ENCODE data around the gene CARD8.

The CARD8 gene

DNA sequence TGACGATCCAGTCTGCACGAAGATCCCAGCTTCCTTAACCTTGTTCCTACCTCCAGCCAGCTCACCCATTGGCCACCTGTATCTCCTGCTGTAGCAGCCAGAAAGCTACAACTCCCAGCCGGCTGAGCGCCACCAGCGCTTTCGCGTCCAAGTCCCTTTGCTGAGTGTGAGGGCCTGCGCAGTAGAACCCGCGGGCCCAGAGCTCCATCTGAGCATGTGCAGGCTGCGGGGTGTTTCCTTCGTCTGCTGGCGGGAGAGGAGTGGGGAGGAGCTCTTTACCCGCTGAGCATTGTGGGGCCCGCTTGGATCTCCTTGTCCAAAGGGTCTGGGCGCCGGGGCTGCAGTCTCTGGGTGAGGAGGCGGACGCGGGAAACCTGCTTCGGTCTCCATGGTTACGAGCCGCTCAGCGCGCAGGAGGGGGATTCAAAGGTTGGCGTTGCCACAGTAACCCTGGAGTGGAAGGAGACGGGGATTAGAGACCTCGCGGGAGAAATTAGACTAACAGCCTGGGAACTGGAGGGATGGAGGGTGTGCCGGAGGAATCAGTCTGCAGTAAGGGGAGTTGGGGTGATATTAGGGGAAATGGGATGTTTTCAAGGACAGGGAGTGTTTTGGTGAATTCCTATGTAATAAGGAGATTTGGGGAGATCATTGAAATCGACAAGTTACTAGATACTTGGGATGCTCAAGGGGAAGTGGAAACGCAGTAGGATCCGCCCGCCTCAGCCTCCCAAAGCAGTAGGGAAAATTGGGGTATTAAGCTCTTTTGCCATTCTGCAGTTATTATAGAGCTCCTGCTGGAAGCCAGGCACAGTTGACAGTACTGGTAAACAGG is 51.7 kb downstream of the CARD8 start:
- peak; percentile 96 for DNase-seq

DNA sequence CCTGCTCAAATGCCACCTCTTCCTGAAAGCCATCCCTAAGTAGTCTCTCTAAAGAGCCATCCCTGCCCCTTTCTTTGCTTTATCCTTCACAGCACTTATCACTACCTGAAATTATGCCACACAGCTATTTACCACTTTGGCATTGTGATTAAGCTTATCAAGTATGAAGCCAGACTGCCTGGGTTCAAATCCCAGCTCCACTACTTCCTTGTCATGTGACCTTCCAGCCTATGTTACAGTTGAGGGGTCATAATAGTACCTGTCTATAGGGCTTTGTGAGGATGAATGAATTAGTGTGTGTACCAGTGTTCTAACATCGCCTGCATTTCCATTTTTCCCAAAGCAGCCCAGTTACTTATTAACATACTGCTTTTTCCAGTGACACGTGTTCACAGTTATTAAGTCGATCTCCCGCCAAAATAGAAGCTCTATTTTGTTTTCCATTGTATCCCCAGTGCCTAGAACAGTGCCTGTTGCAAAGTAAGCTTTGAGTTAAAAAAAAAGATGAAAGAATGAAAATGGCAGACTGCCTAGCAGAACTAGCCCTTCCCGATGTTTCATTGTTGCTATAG is 52.4 kb downstream of the CARD8 start:
- no peak for DNase-seq

GRCh38 chr19:48196933-48197665 is 58.6 kb downstream of the CARD8 start:
- DNase-seq: no peak

GRCh38 chr19:48196321-48196763 is 59.4 kb downstream of the CARD8 start:
- DNase-seq: no peak

- no peak for DNase-seq
Measured at GRCh38 chr19:48194844-48195830, 60.6 kb downstream of the CARD8 start.

GRCh38 chr19:48194041-48194843 is 61.5 kb downstream of the CARD8 start:
- no peak for DNase-seq

DNA sequence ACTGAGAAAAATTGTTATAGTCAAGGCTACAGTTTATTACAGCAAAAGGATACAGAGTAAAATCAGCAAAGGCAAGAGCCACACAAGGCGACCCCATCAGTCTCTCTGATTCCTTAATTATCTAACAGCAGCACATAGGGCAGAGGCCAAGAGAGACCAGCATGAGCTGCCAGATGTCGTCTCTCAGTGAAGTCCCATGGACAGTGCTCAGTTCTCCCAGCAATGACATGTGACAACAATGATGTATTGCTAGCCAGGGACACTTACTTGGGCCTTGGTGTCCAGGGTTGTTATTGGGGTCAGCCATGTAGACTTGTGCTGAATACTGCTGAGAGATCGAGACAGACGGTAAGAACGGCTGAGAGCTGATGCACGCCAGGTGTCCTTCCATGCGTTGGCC is 63.0 kb downstream of the CARD8 start:
- no peak for DNase-seq

- no peak for DNase-seq
Measured at GRCh38 chr19:48190885-48191284, 64.8 kb downstream of the CARD8 start.

DNA sequence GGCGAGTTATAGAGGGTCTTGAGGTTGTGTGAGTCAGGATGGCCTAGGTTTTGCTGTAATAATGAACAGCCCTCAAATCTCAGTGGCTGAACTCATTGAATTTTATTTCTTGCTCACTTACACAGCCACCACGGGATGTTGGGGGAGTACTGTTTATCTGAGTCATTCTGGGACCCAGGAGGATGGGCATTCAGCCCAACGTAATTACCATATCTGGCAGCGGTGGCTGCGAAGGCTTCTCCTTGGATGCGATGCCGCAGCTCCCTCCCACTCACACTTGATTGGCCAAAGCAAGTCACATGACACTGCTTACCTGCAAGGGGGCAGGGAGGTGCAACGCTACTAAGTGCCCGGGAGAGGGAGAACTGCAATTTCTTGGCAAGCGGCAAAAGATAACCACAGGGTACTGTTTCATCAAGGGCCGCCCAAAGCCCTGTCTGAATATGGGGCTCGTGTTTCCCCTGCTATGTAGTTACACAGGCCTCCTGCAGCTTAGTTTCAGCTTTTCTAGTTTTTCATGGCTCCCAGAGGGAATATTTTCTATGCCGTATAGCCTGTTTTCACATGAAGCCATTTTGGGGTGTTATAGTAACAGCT is 65.3 kb downstream of the CARD8 start:
- DNase-seq: no peak

GRCh38 chr19:48186541-48186991 is 69.1 kb downstream of the CARD8 start:
- no peak for DNase-seq

DNA sequence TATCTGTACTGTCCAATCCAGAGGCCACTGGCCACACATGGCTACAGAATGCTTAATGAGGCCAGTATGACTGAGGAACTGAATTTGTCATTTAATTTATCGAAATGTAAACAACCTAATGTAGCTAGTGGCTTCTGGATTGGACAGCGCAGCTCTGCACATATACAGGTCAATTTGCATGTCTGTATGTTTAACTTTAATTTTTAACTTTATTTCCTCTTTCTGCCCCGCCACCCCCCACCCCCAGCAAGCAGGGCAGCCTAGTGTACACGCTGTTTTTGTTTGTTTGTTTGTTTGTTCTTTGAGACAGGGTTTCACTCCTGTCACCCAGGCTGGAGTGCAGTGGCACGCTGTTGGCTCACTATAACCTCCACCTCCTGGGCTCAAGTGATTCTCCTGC is 69.7 kb downstream of the CARD8 start:
- no peak for DNase-seq

- no peak for DNase-seq
Measured at GRCh38 chr19:48183356-48183755, 72.4 kb downstream of the CARD8 start.

DNA sequence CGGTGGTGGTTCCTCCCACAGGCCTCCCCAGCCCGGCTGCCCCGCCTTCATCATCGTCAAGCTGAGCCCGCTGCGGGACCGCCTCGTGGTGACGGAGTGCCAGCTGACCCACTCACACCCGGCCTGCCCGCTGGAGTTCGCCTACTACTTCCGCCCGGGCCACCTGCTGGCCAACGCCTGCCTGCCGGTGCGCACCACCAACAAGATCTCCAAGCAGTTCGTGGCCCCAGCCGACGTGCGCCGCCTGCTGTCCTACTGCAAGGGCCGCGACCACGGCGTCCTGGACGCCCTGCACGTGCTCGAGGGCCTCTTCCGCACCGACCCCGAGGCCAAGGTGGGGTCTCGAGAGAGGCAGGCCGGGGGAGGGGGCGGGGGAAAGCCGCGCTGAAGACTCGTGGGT is 73.3 kb downstream of the CARD8 start:
- no peak for DNase-seq

DNA sequence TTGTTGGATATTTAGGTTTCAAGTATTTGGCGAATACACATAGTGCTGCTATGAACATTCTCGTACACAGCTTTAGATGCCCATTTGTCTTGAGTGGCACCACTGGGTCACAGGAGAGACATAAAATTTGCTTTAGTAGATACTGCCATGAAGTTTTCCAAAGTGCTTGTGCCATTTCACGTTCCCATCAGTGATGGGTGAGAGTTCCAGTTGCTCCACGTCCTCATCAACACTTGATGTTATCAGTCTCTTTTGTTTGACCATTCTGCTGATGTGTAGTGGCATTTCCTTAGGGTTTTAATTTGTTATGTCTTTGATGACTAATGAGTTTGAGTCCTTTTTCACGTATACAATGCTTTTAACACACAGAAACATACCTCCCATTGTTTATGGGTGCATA is 74.2 kb downstream of the CARD8 start:
- no peak for DNase-seq

DNA sequence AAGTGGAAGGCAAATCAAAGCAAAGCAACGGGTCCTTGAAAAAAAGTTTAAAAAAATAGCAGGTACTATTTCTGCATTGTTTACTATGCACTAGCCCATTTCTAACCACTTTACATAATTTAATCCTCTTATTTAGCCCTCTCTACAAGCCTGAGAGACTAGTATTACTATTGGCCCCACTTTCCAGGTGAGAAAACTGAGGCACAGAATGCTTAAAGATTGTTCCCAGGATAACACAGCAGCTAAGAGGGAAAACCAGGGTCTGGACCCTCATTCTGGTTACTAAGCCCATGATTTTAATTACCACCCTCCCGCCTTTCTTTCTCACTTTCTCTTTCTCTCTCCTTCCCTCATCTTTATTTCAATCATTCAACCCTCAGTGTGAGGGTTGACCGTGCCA is 79.5 kb downstream of the CARD8 start:
- no peak for DNase-seq

DNA sequence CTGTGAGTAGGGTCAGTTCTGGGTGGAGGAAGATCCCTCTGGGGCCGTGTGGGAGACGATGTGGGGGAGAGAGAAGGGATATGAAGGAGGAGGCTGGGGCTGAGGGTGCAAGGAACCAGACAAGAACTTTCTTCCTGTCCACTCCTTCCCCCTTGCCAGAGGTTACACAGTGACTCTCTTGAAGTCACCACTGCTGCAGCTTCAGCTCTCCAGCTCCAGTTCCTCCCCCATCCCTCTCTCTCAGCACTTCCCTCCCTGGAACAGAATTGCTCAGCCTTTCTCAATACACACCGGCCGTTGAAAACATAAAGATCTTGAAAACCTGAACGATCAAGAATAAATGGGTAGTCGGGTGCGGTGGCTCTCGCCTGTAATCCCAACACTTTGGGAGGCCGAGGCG is 80.1 kb downstream of the CARD8 start:
- no peak for DNase-seq

DNA sequence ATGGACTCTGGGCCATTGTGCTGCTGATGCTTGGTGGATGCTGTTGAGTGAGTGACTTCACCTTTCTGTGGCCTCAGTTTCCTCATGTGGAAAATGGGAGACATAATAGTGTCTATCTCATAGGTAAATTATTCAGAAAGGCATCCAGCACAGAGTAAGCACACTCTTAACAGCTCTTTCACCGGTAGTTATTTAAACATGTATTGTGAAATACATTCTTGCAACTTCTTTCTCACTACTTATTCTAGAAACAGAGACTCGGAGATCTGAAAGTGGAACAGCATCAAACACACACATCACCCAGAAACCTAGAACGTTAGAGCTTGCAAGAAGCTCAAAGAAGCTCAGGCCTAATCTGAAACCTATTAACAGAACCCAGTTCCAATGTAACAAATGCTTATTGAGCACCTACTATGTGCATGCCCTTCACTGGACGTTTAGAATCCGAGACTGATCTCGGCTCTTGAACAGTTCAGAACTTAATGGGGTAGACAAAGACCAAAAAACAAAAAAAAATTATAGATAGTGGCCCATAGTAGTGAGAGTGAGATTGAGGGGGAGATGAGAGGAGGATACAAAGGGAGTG is 81.2 kb downstream of the CARD8 start:
- DNase-seq: no peak

DNA sequence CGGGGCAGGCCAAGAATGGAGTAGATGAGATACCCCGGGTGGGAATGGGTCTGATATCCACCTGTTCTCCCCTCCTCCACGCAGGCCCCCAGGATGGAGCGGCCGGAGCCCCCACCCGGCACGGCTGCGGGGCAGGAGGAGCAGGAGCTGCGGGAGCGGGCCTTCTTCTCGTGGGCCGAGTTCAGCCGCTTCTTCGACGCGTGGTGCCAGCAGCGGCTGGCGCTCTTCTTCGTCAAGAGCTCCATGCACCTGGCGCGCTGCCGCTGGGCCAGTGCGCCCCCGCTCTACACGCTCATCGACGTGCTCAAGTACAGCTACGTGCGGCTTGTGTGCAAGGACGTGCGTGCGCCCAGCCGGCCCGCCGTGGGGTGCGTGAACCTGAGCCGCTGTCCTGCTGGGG is 84.0 kb downstream of the CARD8 start:
- DNase-seq: no peak

DNA sequence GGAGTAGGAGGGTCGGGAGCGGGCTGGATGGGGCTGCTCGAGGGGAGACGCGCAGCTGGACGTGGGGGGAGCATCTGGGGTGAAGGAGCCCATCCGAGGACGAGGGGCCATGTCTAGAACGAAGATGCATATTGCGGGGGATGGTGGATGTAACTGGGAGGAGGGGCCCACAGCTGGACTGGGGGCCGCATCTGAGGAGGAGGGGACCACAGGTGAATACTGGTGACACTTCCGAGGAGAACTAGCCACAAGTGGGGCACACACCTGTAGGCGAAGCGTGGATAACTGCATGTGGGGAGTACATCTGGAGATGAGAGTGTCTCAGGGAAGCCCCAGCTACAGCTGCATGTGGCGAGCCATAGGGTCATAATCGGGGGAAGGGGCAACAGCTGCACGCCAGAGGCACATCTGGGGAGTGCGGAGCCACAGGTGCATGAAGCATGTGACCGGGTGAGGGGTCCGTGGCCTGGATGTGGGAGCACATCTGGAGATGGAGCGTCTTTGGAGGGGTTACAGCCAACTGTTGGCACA is 84.8 kb downstream of the CARD8 start:
- no peak for DNase-seq

- peak; percentile 96 for DNase-seq
Measured at GRCh38 chr19:48169939-48170803, 85.5 kb downstream of the CARD8 start, which contains the start of the genes LIG1 and ZSWIM9. Gene LIG1 (minus strand): TSS chr19:48170344. CDS start chr19:48165566, 4,778 bp downstream. Gene ZSWIM9 (plus strand): TSS chr19:48170680. CDS start chr19:48171803, 1,123 bp downstream.

Data from KG1 (cell line).